Measurements from ENCODE around the gene PPP2R2C.

Gene PPP2R2C

DNA sequence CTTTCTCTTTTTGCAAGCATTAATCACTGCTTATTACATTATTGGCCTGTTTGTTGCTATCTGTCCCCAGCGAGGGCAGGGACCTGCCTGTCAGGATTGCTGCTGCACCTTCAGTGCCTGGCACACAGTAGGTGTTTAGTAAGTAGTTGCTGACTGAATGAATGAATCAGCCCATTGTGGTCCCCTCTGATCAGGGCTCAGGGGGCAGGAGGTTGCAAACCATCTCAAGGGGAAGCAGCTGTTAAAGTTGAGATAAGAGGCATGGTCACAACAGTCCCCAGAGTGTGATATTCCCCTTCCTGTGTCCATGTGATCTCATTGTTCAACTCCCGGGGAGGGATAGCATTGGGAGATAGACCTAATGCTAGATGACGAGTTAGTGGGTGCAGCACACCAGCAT is 117.4 kb downstream of the PPP2R2C start:
- H3K27ac ChIP-seq, result no peak overlapping the region
- TF ChIP-seq CTCF (IDR thresholded peaks at IDR 0.05), result no peak
- TF ChIP-seq ZFX (IDR thresholded peaks at IDR 0.05; ENCODE audit: borderline replicate concordance), result no peak

DNA sequence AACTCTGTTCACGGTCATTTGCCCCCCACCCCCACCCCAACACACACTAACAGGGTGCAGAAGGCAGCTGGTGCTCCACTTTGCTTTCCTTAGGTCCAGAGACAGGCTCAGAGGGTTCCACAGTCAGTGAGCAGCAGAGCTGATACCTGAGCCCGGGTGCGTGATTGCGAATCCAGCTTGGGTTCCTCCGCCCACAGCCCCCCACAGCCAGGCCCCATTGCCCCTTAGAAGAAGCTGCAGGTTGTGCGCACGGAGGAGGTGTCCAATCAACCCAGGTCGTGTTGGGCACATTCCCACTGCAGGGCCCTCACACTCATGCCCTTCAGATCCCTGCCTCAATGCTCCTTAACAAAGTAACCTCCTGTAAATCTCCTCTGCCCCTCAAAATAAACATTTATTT is 117.8 kb downstream of the PPP2R2C start:
- TF ChIP-seq CTCF (IDR thresholded peaks at IDR 0.05) (no peak), ZFX (IDR thresholded peaks at IDR 0.05; ENCODE audit: borderline replicate concordance) (no peak)
- H3K27ac ChIP-seq, result no peak overlapping the region

GRCh38 chr4:6354119-6354518 is 118.3 kb downstream of the PPP2R2C start:
- no peak overlapping the region for H3K27ac ChIP-seq
- TF ChIP-seq CTCF (IDR thresholded peaks at IDR 0.05) (no peak), ZFX (IDR thresholded peaks at IDR 0.05; ENCODE audit: borderline replicate concordance) (no peak)

DNA sequence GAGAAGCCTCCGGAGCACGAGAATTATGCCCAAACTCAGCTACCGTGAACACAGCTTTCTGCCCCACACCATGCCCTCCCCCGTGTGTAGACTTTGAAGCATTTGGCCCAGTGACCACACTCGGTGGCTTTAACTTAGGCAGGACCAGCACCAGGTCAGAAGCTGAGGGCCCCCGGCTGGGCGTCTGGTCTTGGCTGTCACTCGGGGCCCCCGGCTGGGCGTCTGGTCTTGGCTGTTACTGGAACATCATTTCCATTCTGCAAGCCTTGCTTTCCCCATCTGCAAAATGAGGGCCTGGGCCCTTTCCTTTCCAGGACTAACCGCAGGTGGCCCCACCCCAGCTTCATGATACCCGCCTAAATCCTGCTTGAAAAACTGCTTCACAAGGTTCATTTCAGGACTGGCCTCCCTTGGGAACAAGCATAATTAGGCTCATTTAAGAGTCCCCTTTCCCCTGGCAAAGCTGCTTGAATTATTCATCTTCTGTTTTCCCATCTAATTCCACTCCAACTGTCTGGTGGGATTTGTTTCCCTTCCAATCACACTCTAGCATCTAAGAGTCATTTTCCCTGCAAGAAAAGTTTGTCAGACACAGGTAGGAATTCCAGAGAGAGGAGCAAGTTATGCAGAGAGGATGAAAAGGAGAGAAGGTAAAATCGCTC is 120.3 kb downstream of the PPP2R2C start:
- TF ChIP-seq ZFX (IDR thresholded peaks at IDR 0.05; ENCODE audit: borderline replicate concordance) (no peak), CTCF (IDR thresholded peaks at IDR 0.05) (no peak)
- H3K27ac ChIP-seq, result no peak overlapping the region

GRCh38 chr4:6351246-6352000 is 121.0 kb downstream of the PPP2R2C start:
- no peak overlapping the region for H3K27ac ChIP-seq
- TF ChIP-seq CTCF (IDR thresholded peaks at IDR 0.05), result no peak
- TF ChIP-seq ZFX (IDR thresholded peaks at IDR 0.05; ENCODE audit: borderline replicate concordance), result no peak

DNA sequence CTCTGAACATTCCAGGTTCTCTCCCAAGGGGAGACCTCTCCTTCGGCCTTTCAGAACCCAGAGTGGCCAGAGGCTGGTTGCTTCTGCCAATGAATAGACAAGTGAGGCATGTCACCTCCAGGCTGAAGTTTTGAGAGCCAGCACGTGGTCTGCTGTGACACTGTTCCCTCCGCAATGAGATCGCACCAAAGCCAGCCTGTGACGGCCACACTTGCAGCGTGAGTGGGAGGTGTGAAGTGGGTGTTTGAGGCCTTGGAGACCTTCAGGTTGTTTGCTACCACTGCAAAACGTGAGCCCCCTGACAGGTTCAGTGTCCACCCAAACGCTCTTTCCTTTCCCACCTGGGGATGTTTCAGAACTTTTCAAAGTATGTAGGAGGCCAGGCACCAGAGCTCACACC is 121.8 kb downstream of the PPP2R2C start:
- no peak for TF ChIP-seq CTCF (IDR thresholded peaks at IDR 0.05)
- TF ChIP-seq ZFX (IDR thresholded peaks at IDR 0.05; ENCODE audit: borderline replicate concordance), result no peak
- no peak overlapping the region for H3K27ac ChIP-seq

GRCh38 chr4:6349896-6350603 is 122.4 kb downstream of the PPP2R2C start:
- no peak overlapping the region for H3K27ac ChIP-seq
- TF ChIP-seq ZFX (IDR thresholded peaks at IDR 0.05; ENCODE audit: borderline replicate concordance), result no peak
- no peak for TF ChIP-seq CTCF (IDR thresholded peaks at IDR 0.05)
